ENCODE measurements around the gene CACNA1G.

CACNA1G gene

GRCh38 chr17:50534222-50534978 lies 26.1 kb upstream of the CACNA1G start:
- peak; percentile 41 for DNase-seq

DNA sequence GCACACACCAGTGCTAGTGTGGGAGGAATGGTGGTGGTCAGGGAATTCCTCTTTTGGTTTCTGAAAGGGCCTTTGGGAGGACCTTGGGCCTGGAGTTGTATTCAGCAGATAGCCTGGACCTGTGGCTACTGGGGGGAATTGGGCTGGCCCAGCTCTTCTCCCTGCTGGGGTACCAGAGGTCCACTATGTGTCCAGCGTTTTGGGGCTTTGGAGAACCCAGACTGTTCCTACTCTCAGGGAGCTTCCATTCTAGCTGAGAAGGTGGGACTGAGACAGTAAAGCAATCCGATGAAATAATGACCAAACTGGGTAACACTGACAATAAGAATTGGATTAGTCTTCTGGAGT lies 25.6 kb upstream of the CACNA1G start:
- DNase-seq = no peak

- no peak for DNase-seq
Observed at GRCh38 chr17:50535407-50535806, 25.1 kb upstream of the CACNA1G start.

DNA sequence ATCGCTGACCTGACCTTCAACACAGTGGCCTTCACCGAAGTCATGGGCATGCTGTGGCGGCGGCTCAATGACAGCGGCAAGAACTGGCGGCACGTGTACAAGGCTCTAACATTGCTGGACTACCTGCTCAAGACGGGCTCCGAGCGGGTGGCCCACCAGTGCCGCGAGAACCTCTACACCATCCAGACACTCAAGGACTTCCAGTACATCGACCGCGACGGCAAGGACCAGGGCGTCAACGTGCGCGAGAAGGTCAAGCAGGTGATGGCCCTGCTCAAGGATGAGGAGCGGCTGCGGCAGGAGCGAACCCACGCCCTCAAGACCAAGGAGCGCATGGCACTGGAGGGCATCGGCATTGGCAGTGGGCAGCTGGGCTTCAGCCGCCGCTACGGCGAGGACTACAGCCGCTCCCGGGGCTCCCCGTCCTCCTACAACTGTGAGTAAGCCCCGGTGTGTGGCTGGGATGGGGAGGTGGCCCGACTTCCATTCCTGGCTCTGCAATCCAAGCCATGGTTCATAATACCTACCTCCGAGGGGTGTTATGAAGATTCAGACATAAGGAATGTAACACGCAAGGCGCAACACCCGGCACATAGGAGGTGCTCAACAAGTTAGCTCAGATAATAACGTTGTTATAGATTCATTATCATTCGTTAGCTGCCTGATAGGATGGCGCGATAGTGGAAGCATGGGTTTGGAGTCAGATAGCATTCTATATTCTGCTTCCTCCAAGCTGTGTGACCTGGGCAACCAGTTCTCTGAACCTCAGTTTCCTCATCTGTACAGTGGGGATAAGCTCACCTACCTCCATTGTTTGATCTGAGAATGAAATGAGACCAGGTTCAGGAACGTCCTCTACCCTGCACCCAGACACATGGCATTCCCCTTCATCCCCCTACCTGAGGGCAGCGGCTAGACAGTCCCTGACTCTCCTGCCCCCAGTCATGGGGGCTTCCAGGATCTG lies 23.6 kb upstream of the CACNA1G start:
- DNase-seq = no peak

DNA sequence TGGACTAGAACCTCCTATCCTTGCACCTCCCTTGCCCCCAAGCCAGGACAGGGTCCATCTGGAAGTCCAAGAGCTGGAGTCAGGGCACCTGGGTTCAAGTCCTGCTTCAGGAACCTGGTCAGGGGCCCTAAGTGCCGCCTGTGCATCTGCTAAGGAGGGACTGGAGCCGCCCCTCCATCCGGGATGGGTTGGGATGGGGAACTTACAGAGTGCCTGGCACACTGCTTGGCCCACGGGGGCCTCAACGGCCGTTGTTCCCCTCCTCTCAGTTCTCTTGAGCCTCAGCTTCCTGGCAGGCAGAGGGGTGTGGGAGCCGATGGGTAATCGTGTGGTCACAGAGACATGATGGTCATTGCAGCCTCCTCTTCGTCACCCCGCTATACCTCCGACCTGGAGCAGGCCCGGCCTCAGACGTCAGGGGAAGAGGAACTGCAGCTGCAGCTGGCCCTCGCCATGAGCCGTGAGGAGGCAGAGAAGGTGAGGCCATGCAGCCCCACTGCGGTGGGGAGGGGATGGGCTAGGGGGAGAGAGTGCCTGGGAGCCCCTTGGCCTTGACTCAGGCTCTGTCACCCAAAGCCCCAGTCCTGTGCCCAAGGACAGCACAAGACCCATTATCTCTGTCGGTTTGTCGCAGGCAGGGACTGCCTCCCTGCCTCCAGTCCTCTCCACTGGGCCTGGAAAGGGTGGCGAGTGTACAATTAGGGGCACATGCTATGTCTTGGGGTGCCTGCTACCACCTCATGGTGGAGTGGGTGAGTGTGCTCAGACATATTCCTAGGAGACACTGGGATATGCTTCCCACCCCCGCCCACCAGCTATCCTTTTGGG lies 22.6 kb upstream of the CACNA1G start:
- DNase-seq = no peak

DNA sequence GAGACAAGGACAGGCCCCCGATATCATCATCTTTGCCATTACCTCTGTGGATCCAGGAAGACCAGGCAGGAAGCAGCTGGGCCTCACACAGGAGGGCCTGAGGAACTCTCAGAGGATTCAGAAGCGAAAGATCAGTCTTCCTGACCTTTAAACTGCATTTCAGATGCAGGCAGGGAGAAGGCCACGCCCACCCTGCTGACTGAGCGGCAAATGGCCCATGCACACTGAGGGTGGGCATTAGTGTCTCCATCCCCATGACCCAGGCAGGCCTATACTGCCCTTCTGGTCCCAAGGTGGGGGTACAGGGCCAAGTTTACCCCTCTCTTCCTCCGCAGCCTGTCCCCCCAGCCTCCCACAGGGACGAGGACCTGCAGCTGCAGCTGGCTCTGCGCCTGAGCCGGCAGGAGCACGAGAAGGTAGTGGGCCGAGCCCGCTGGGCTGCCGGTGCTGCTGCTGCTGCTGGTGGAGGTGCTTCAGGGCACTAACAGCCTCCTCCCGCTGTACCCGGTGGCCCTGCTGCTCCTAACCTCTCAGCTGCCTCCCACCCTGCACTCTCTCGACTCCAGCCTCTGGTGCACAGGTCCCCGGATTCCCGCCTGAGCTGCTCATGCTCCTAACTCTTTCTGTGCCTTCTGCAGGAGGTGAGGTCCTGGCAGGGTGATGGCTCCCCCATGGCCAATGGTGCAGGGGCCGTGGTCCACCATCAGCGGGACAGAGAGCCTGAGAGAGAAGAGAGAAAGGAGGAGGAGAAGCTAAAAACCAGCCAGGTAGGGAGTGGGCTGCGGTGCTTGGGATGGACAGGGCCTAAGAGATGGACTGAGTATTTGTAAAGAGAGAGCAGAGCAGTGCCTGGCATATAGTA lies 21.7 kb upstream of the CACNA1G start:
- DNase-seq = no peak

DNA sequence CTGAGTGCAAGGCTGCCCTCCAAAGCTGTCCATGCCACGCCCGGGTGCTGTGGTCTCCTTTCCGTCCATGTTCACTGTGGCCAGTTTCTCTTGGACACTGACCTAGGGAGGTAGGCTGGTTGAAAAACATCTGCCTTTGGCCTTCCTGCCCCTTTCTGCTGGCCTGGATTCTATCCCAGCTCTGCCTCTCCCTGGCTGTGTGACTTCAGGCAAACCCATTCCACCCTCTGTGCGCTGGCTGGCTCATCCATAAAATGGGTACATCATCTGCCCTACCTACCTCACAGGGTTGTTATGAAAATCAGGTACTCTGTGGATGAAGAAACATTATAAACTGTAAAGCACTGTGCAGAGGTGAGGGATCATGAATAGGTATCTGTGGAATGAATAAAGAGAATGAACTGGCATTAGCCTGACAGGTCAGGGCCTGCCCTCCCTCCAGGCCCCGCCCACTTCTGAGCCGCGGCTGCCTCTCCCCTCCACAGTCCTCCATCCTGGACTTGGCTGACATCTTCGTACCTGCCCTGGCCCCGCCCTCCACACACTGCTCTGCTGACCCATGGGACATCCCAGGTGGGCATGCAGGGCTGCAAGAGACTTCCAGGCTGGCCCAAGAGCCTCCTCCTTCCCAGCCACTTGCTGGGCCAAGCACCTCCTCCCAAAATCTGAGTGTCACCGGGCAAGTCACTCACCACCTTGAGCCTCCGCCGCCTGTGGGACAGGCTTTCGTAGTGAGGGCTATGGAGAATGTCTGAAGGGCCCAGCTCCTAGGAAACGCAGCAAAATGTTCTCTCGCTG lies 20.6 kb upstream of the CACNA1G start:
- DNase-seq = peak; percentile 31

- DNase-seq = no peak
Observed at GRCh38 chr17:50540560-50541401, 19.7 kb upstream of the CACNA1G start.

DNA sequence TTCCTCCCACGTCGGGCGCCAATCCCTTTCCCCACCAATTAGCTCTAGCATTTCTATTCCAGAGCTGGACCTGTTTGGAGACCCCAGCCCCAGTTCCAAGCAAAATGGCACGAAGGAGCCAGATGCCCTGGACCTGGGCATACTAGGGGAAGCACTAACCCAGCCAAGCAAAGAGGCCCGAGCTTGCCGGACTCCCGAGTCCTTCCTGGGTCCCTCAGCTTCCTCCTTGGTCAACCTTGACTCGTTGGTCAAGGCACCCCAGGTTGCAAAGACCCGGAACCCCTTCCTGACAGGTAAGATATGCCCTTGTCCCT lies 19.2 kb upstream of the CACNA1G start:
- no peak for DNase-seq

- peak; percentile 72 for DNase-seq
Observed at GRCh38 chr17:50541716-50542688, 18.5 kb upstream of the CACNA1G start.

DNA sequence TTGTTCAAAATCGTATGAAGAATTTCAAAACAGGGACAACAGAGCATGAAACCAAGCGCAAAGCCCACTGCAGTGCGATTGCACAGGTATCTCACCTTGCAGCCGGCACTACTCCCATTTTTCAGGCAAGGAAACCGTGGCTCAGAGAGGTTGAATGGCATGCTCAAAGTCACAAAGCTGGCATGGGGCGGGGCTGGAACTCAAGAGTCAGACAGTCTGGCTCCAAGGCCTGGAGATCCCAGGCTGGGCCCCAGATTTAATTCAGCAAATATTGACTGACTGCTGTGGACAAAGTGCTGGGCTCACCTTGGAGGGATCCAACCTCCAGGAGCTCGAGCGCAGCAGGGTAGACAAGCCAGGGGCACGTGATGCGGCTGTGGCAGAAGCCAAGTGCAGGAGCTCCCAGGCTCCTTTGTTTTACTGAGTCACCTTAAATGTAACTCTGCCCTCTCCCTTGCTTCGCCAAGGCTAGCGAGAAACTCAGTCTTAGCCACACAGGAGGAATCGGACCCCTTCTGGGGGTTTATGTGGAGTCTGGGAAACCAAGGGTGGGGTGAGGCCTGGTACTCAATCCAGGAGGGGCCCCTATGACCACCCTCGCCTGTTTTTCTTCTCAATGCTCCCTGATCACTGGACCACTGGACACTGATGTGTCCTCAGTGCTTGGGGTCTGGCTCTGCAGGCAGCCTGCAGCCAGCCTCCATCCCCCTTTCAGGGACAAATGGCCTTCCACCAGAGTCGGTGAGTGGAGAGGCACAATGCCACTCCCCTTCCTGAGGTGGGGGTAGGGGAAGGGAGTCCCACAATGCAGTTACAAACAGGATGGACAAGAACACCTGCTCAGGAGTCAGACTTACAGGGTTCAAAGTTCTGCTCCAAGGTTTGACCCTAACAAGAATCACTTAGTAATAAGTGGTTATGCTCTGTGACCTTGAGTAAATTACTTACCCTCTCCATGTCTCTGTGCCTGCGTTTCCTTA lies 17.4 kb upstream of the CACNA1G start:
- no peak for DNase-seq

GRCh38 chr17:50544516-50544915 lies 16.0 kb upstream of the CACNA1G start:
- DNase-seq = no peak

DNA sequence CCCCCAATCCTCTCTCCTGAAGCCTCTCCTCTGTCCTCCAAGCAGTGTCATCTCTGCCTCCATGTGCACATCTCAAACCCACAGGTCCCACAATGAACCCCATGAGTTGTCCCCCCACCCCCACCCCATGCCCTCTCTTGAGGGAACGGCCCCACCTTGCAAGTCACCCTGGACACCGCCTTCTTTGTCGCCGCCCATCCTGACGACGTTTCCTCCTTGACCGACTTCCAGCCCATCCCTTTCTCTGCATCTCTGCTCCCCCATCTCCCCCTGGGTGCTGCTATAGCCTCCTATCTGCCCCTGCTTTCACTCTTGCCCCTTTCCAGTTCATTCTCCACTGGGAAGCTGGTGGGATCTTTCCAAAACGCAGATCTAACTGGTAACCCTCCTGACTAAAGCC lies 15.2 kb upstream of the CACNA1G start:
- no peak for DNase-seq

DNA sequence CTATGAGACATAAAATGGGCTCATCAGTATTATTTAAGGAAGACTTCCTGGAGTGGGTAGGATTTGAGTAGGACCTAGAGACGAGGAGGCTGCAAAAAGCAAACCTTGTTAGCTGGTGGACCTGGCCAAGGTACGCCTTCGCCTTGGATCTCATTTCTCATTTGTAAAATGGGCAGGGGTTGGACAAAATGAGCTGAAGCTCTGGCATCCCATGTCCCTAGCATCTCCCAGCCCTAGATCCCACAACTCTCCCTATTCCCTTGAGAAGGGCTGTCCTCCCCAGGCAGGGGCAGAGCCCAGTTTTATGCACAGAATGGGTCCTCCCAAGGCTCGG lies 13.8 kb upstream of the CACNA1G start:
- no peak for DNase-seq

DNA sequence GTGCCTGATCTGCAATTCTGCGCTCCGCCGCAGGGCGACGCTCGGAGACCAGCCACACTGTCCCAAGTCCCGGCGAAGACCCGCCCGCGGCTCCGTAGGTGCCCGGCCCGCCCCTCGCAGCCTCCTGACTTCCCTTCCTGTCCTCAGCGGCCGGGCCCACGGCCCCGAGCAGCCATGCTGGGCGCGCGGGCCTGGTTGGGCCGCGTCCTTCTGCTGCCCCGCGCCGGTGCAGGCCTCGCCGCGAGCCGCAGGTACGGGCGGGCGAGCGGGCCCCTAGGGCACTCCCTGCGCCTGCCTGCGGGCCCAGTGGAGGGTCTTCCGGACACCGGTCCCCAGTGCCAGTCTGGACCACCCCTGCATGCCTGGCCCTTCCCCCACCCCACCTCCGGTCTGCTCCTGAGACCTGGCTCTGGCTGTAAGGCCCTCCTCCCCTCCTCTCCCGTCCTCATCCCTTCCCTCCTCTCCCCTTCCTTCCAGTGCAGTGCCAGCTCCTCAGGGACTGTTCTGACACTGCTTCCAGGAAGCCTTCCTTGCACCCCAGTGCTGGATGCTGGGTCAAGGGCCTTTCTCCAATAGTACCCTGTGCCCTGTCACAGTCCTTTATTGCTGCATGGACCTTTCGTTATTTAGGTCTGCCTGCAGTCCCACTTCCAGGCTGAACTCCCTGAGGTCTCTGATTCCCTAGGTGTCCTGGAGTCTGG lies 13.3 kb upstream of the CACNA1G start, which contains the start of gene SPATA20:
SPATA20 (plus strand) TSS at position 140 of the 701 bp plus-strand sequence; CDS start at position 175, 35 bp downstream.
- peak; percentile 92 for DNase-seq

DNA sequence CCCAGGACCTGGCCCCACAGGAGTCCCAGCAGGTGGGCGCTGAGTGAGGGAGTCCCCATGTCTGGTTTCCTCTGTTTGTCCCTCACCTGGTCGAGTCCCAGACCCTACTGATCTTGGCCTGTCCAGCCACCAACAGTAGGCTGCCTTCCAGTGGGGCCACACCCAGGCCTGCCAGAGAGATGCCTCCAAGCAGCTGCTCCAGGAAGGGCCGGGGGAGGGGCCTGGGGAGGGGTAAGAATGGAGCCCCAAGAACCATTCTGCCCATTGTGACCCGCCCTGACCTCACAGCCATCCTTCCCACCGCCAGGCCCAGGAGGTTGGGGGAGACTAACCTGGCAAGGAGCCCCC lies 12.8 kb upstream of the CACNA1G start:
- no peak for DNase-seq

GRCh38 chr17:50548831-50549230 lies 11.7 kb upstream of the CACNA1G start:
- DNase-seq = no peak
